KMS-11 (cell line): ENCODE data around the gene KATNB1.
A peak's percentile ranks its signal among the peaks of the same experiment; 100 is the strongest.

ENCODE experiments used
- H2AFZ ChIP-seq: fragments of 200-600 bp; sonication (generic); 2 replicates; pipeline ENCODE4 v1.6.1; 2016; ENCODE audit warnings: antibody characterized with exemption, mixed run types, low read depth
- H3K27ac ChIP-seq: fragments of 200-600 bp; sonication (generic); 2 replicates; pipeline ENCODE4 v1.6.1; 2016; ENCODE audit warnings: mild to moderate bottlenecking, mixed run types
- H3K27me3 ChIP-seq: fragments of 200-600 bp; sonication (generic); 2 replicates; pipeline ENCODE4 v1.6.1; 2017; ENCODE audit warnings: mild to moderate bottlenecking, low read depth, mixed run types, moderate library complexity; ENCODE audit not compliant: insufficient read depth
- H3K36me3 ChIP-seq: fragments of 200-600 bp; sonication (generic); 2 replicates; pipeline ENCODE4 v1.6.1; 2017; ENCODE audit warnings: mild to moderate bottlenecking, mixed run types; ENCODE audit not compliant: insufficient read depth
- H3K4me1 ChIP-seq: fragments of 200-600 bp; sonication (generic); 2 replicates; pipeline ENCODE4 v1.6.1; 2016; ENCODE audit warnings: mild to moderate bottlenecking, low read depth, mixed run types; ENCODE audit not compliant: poor library complexity, severe bottlenecking
- H3K4me2 ChIP-seq: fragments of 200-600 bp; sonication (generic); 2 replicates; pipeline ENCODE4 v1.7.0; 2016; ENCODE audit warnings: mild to moderate bottlenecking, mixed run types
- H3K4me3 ChIP-seq: fragments of 200-600 bp; sonication (generic); IDR thresholded peaks from 2 replicates; pipeline ENCODE4 v1.6.1; 2017; ENCODE audit warnings: low read depth, low read length, mixed read lengths; ENCODE audit not compliant: insufficient read depth
- H3K79me2 ChIP-seq: fragments of 200-600 bp; sonication (generic); 2 replicates; pipeline ENCODE4 v1.6.1; 2016; ENCODE audit warnings: low read depth, mixed run types; ENCODE audit not compliant: insufficient read depth
- H3K9ac ChIP-seq: fragments of 200-600 bp; sonication (generic); 2 replicates; pipeline ENCODE4 v1.6.1; 2016; ENCODE audit warnings: mild to moderate bottlenecking, mixed run types
- H4K20me1 ChIP-seq: fragments of 200-600 bp; sonication (generic); 2 replicates; pipeline ENCODE4 v1.6.1; 2016; ENCODE audit warnings: mild to moderate bottlenecking, mixed run types; ENCODE audit not compliant: insufficient read depth
- TF ChIP-seq, protein P1 (sequence below): fragments of 200-600 bp; sonication (generic); conservative IDR thresholded peaks from 2 replicates; pipeline ENCODE4 v1.6.1; 2017; ENCODE audit warnings: low read depth, mild to moderate bottlenecking, antibody characterized with exemption, low read length, moderate library complexity, mixed read lengths

The KATNB1 gene, protein sequence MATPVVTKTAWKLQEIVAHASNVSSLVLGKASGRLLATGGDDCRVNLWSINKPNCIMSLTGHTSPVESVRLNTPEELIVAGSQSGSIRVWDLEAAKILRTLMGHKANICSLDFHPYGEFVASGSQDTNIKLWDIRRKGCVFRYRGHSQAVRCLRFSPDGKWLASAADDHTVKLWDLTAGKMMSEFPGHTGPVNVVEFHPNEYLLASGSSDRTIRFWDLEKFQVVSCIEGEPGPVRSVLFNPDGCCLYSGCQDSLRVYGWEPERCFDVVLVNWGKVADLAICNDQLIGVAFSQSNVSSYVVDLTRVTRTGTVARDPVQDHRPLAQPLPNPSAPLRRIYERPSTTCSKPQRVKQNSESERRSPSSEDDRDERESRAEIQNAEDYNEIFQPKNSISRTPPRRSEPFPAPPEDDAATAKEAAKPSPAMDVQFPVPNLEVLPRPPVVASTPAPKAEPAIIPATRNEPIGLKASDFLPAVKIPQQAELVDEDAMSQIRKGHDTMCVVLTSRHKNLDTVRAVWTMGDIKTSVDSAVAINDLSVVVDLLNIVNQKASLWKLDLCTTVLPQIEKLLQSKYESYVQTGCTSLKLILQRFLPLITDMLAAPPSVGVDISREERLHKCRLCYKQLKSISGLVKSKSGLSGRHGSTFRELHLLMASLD

DNA sequence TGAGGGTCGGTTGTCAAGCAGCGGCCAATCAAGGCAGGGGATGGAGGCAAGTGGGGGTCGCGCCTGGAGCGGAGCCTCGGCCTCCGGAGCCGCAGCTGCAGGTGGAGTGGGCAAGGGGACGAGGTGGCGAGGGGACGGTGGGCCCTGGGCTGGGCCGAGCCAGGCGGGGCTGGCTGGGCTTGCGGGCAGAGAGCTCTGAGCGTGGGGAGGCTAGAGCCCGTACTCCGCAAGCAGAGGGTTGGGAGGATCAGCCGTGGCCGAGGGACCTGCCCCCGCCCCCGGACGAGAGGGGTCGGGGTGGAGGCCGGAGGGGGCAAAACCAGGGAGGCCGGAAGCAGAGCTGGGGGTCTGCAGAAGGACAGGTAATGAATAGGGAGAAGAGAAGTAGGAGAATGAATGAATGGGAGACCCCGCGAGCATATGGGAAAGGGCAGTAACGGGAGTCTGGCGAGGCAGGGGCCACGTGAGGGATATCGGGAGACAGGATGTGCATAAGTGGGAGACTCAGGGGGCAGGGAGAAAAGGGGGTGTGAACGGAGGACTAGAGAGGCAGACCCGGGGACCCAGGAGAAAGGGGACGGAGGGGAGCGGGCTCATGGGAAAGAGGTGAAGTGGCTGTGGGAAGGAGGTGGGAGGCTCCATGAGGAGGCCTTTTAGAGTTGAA lies at the start of gene KATNB1:
TSS of gene KATNB1 (plus strand) at position 16 of the 664 bp plus-strand sequence. CDS start 1,474 bp downstream, outside the sequence.
- peaks cover 9% of the 10 kb centered on the region for H3K4me1 ChIP-seq
- peak within 1 kb of the TSS; percentile 80 for H2AFZ ChIP-seq
- H3K9ac ChIP-seq = peak within 1 kb of the TSS; percentile 89
- no peaks in the 10 kb centered on the region for H3K79me2 ChIP-seq
- peak within 1 kb of the TSS; percentile 69 for H3K4me2 ChIP-seq
- peak within 1 kb of the TSS; percentile 71 for H3K27ac ChIP-seq
- H4K20me1 ChIP-seq = no peaks in the 10 kb centered on the region
- TF ChIP-seq, protein P1, sequence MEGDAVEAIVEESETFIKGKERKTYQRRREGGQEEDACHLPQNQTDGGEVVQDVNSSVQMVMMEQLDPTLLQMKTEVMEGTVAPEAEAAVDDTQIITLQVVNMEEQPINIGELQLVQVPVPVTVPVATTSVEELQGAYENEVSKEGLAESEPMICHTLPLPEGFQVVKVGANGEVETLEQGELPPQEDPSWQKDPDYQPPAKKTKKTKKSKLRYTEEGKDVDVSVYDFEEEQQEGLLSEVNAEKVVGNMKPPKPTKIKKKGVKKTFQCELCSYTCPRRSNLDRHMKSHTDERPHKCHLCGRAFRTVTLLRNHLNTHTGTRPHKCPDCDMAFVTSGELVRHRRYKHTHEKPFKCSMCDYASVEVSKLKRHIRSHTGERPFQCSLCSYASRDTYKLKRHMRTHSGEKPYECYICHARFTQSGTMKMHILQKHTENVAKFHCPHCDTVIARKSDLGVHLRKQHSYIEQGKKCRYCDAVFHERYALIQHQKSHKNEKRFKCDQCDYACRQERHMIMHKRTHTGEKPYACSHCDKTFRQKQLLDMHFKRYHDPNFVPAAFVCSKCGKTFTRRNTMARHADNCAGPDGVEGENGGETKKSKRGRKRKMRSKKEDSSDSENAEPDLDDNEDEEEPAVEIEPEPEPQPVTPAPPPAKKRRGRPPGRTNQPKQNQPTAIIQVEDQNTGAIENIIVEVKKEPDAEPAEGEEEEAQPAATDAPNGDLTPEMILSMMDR = no peak
- H3K27me3 ChIP-seq = no peaks in the 10 kb centered on the region
- H3K4me3 ChIP-seq = no peak within 1 kb of the TSS
- no peaks in the 10 kb centered on the region for H3K36me3 ChIP-seq

DNA sequence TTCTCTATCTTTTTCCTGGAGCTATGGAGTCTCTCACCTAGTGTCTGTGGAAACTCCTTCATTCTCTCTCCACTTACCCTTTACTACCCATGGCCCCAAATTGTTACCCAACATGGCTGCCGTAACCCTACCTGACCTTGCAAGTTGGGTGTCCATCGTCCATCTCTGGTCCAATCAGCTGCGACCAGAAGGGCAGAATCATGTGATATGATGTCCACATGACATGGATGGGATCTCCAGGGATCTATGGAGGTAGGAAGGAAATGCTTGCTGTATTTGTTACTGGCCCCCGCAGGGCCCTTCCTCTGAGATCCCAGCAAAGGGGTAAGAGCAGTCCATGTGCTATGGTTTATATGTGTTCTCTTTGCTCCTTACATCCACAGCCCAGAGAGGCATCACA lies 49.0 kb upstream of the KATNB1 start:
- Histone ChIP-seq H3K36me3 (no peaks in the 10 kb centered on the region), H3K4me2 (no peak overlapping the region), H3K27me3 (no peaks in the 10 kb centered on the region), H3K4me1 (no peaks in the 10 kb centered on the region), H3K27ac (no peak overlapping the region), H3K9ac (no peak overlapping the region), H4K20me1 (no peaks in the 10 kb centered on the region), H3K4me3 (no peak overlapping the region), H3K79me2 (no peaks in the 10 kb centered on the region), H2AFZ (no peak overlapping the region)
- TF ChIP-seq, protein P1 = no peak

DNA sequence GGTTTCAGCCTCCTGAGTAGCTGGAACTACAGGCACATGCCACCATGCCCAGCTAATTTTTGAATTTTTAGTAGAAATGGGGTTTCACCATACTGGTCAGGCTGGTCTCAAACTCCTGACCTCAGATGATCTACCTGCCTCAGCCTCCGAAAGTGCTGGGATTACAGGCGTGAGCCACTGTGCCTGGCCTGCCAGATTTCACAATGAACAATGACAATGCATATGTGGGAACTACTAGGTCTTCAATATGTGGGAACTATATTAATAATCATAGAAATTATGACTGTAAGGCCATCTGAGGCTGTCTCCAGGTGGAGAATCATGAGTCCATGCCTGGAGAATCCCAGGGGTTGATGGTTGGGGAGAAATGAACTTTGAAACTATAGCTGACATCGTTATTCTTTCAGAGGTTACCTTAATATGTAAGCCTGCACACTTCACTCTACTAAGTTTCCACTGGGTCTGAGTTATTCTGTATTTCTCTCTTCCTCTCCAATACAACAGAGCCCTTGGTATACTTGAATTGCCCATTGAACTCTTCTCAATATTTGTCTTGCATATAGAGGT lies 48.1 kb upstream of the KATNB1 start:
- Histone ChIP-seq H3K27me3 (no peaks in the 10 kb centered on the region), H3K4me1 (no peaks in the 10 kb centered on the region), H2AFZ (no peak overlapping the region), H3K4me2 (no peak overlapping the region), H3K9ac (no peak overlapping the region), H3K79me2 (no peaks in the 10 kb centered on the region), H3K4me3 (no peak overlapping the region), H4K20me1 (no peaks in the 10 kb centered on the region), H3K27ac (no peak overlapping the region), H3K36me3 (no peaks in the 10 kb centered on the region)
- TF ChIP-seq, protein P1 = no peak

DNA sequence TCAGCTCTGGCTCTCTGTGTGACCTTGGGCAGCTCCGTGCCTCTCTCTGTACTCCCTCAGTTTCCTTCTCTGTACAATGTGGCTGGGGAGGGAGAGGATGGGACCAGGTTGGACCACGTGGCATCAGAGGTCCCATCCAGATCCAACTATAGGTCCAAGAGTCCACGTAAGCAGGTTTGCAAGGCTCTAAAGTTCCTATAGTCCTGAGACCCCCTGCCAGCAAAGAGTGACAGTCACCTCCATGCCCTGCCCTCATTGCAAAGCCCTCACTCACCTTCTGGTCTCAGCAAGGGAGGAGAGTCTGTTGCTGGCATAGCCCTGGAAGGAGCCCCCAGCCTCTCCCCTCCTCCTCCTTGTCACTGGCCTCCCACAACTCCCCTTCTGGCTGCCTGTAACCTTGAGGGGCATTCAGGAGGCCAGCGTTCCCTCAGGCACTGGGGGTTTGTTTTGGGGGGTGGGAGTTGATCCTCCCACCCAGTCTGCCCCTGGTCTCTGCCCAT lies 47.0 kb upstream of the KATNB1 start:
- no peaks in the 10 kb centered on the region for H4K20me1 ChIP-seq
- H3K4me3 ChIP-seq = no peak overlapping the region
- no peak overlapping the region for H3K9ac ChIP-seq
- no peaks in the 10 kb centered on the region for H3K27me3 ChIP-seq
- H3K79me2 ChIP-seq = no peaks in the 10 kb centered on the region
- H2AFZ ChIP-seq = no peak overlapping the region
- no peak overlapping the region for H3K4me2 ChIP-seq
- H3K4me1 ChIP-seq = no peaks in the 10 kb centered on the region
- no peak overlapping the region for H3K27ac ChIP-seq
- no peaks in the 10 kb centered on the region for H3K36me3 ChIP-seq
- TF ChIP-seq, protein P1 = no peak
